Esophagus squamous epithelium (tissue), 5 donors: ENCODE data around the gene TCP11. TPM values are rescaled to one million over a fixed set of nuclear protein-coding genes. Genes with fewer than 3 reads are reported as not detected.

ENCODE experiments used
- DNase-seq: peaks from one replicate; lab custom pipeline; 2025; lab: John Stamatoyannopoulos, UW
- H3K27ac ChIP-seq, 4 donors: fragments of 200-600 bp; sonication (generic); one replicate each; pipeline ENCODE4 v1.5.1; 2016 to 2019; ENCODE audit warnings: mild to moderate bottlenecking in 1 of 4
- H3K27me3 ChIP-seq, 4 donors: fragments of 200-600 bp; sonication (generic); 1 replicate in 3 of 4; 2 replicates in 1 of 4; pipeline versions ENCODE4 v1.5.1 to v1.6.0; 2017 to 2021; ENCODE audit warnings: antibody characterized with exemption in 1 of 4
- H3K36me3 ChIP-seq, 3 donors: fragments of 200-600 bp; sonication (generic); one replicate each; pipeline ENCODE4 v1.5.1; 2016 to 2019
- H3K4me1 ChIP-seq, 3 donors: fragments of 200-600 bp; sonication (generic); one replicate each; pipeline ENCODE4 v1.5.1; 2017 to 2019
- H3K4me3 ChIP-seq, 4 donors: fragments of 200-600 bp; sonication (generic); 1 replicate in 3 of 4; 2 replicates in 1 of 4; pipeline ENCODE4 v1.5.1; 2016 to 2019; ENCODE audit warnings: mild to moderate bottlenecking in 2 of 4, moderate library complexity in 1 of 4
- H3K9me3 ChIP-seq, 3 donors: fragments of 200-600 bp; sonication (generic); one replicate each; pipeline ENCODE4 v1.5.1; 2016 to 2019
- POLR2A ChIP-seq, 4 donors: fragments of 450-650 bp; IDR thresholded peaks; one replicate each; pipeline ENCODE4 v1.6.1; 2017; ENCODE audit warnings: antibody characterized with exemption in 4 of 4, mild to moderate bottlenecking in 4 of 4, moderate library complexity in 3 of 4
- WGBS, 2 donors: methylation state at CpG; one replicate each; pipeline ENCODE4 v1.1.5; 2018; 5-methylcytosine and 5-hydroxymethylcytosine counted together
- intact Hi-C: fragments of 100-400 bp; cut with DNase I; formaldehyde crosslinking; loops from one replicate; pipeline ENCODE4 v1.15.0; 2022
- total RNA-seq, 4 donors: library from RNA; depleted of rRNA; stranded (reverse); fragments of >200 nt; gene quantifications; one replicate each; pipeline ENCODE4 v1.1.0, GENCODE V29; 2016
- TF ChIP-seq, protein P1 (sequence below), 6 experiments: fragments of 450-650 bp in 4 of 6; fragments of 200-600 bp in 2 of 6; sonication (generic) in 2 of 6; IDR thresholded peaks; one replicate each; pipeline ENCODE4 v1.5.1; 2016 to 2019; ENCODE audit warnings: antibody characterized with exemption in 6 of 6, mild to moderate bottlenecking in 4 of 6, moderate library complexity in 4 of 6
- donor health status: DM: yes; HTN: yes; CAD: no.

TCP11 gene
- under 1 TPM in 1 of 4 donors, not detected in 3; 0.64 TPM for total RNA-seq

DNA sequence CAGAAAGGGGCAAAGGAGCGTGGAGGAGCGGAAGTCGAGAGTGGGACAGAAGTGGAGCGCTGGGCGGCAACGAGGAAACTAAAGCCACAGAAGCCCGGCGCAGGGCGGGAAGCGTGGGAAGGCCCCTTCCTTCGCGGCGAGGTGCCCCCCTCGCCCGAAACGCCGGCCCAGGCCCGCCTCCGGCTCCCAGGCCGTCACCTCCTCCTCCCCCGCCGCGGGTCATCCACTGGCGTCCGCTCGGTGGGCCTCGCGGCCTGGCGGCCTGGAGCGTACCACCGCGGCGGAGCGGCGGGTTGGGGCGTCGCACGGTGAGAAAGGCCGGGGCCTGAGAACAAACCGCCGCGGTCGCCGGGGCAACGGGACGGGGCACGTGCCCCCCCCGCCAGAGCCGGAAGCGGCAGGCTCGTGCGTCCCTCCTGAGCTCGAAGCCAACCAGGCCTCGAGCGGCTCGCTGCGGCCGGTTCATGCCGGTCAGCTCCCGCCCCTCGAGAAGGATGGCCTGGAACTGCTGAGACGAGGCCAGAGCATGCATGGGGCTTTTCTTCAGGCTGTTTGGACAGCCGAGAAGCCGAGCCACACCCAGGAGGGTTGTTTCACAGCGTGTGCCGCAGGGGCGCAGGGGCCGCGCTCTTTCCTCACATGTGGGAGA is at the start of gene TCP11:
Gene TCP11 (minus strand): TSS at position 333 of the 649 bp plus-strand sequence. CDS start 469 bp downstream, outside the sequence.
- intact Hi-C loops, result loop anchor here (5.0 kb wide), 1 partner anchor 159 kb away; no protein-coding TSS in a partner anchor
- no peak for DNase-seq
- H3K27ac ChIP-seq, result no peak within 1 kb of the TSS
- TF ChIP-seq, protein P1, sequence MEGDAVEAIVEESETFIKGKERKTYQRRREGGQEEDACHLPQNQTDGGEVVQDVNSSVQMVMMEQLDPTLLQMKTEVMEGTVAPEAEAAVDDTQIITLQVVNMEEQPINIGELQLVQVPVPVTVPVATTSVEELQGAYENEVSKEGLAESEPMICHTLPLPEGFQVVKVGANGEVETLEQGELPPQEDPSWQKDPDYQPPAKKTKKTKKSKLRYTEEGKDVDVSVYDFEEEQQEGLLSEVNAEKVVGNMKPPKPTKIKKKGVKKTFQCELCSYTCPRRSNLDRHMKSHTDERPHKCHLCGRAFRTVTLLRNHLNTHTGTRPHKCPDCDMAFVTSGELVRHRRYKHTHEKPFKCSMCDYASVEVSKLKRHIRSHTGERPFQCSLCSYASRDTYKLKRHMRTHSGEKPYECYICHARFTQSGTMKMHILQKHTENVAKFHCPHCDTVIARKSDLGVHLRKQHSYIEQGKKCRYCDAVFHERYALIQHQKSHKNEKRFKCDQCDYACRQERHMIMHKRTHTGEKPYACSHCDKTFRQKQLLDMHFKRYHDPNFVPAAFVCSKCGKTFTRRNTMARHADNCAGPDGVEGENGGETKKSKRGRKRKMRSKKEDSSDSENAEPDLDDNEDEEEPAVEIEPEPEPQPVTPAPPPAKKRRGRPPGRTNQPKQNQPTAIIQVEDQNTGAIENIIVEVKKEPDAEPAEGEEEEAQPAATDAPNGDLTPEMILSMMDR (IDR thresholded peaks at IDR 0.05), result no peak
- TF ChIP-seq POLR2A (IDR thresholded peaks at IDR 0.05), result no peak
- peak within 1 kb of the TSS; percentile 20 to 63 (median 36) for H3K4me3 ChIP-seq
- peaks cover 0 to 20% (median 13%) of the 10 kb centered on the region in 3 donors for H3K4me1 ChIP-seq
- no peaks in the 10 kb centered on the region for H3K9me3 ChIP-seq
- H3K36me3 ChIP-seq, result no peaks in the 10 kb centered on the region
- WGBS, 2 donors, result 5 to 92% methylated on average over 5 to 16 of the region's 69 CpGs
- H3K27me3 ChIP-seq, result peaks cover 0 to 18% (median 0%) of the 10 kb centered on the region in 4 donors

DNA sequence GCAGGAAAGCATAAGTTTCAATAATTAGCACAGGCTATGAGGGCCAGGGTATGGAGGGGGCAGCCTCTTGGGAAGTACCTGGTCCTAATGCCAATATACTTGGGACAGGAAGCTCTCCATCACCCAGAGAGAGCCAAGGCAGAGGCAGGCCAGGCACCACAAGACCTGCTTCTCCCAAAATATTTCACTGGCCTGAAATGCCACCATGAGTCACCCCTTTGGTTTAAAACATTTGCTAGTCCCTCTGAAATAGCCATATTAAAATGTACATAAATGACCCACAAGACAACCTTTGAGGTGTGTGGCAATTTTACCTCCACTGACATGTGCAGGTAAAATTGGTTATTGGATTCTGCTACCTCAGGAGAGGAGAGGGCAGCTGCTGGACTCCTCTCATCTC is 49.2 kb upstream of the TCP11 start:
- no peak overlapping the region for H3K27ac ChIP-seq
- TF ChIP-seq POLR2A (IDR thresholded peaks at IDR 0.05), result no peak
- TF ChIP-seq, protein P1 (IDR thresholded peaks at IDR 0.05), result no peak
- no peaks in the 10 kb centered on the region for H3K36me3 ChIP-seq
- intact Hi-C loops, result no loop called here
- H3K27me3 ChIP-seq, result no peaks in the 10 kb centered on the region
- DNase-seq, result no peak
- H3K4me1 ChIP-seq, result peaks cover 0 to 28% (median 0%) of the 10 kb centered on the region in 3 donors
- H3K9me3 ChIP-seq, result no peaks in the 10 kb centered on the region
- H3K4me3 ChIP-seq, result no peak overlapping the region

DNA sequence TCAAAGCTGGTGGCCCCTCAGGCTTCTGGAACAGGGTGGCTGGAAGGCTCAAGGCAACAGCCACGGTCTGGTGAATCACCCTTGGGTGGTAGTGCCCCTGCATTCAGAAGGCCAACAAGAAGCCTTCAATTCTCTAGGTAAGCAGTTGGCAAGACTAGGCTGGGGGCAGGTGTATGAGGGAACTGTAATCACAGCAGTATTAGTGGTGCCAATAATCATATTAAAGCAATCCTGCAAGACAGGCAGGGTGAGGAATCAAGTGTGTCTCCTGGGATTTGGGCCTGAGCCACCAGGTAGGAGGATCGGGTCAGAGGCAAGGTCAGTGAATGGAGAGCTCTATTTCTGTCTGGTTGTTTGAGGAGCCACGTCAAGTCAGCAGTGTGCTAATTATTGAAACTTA is 47.7 kb upstream of the TCP11 start:
- no peak for DNase-seq
- TF ChIP-seq, protein P1 (IDR thresholded peaks at IDR 0.05), result no peak
- Histone ChIP-seq H3K4me1 (peaks cover 0 to 35% (median 0%) of the 10 kb centered on the region in 3 donors), H3K27me3 (no peaks in the 10 kb centered on the region), H3K9me3 (no peaks in the 10 kb centered on the region), H3K4me3 (no peak overlapping the region), H3K36me3 (no peaks in the 10 kb centered on the region), H3K27ac (peak overlapping the region in 1 of 4 donors; percentile 7)
- 54 to 70% methylated on average over 2 to 3 of the region's 3 CpGs for WGBS, 2 donors
- intact Hi-C loops, result no loop called here

DNA sequence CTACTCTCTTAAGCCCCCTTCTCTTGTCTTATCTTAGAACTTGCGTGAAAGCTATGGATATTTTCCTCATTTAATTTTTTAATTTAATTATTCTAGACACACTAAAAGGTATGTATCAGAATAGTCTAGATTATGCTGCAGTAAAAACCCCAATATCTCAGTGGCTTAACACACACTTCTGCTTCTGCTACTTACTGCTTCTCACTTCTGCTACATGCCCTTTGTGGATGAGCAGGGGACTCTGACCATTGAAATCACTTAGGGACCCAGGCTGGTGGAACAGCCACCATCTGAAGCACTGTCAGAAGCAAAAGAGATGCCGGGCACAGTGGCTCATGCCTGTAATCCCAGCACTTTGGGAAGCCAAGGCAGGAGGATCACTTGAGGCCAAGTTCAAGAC is 45.4 kb upstream of the TCP11 start:
- DNase-seq, result no peak
- 86 to 97% methylated on average over 1 to 2 of the region's 2 CpGs for WGBS, 2 donors

DNA sequence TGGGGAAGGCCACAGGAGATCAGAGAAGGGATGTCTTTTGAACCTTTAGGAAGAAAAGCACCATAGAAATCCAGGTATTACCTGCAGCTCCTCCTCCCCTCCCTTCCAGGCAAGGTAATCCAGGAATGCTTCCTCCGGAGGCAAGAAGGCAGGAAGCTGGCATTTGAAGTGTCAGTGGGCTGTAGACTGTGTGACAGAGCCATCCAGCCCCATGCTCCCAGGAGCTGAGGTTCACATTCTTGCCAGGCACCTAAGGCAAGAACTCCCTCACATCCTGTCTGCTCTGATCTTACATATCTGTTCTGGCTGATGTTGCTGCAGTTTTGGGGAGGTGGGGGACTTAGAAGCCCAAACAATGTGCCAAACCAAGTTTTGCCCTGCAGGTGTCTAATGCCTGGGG is 44.8 kb upstream of the TCP11 start:
- Histone ChIP-seq H3K27me3 (no peaks in the 10 kb centered on the region), H3K36me3 (no peaks in the 10 kb centered on the region), H3K4me1 (peaks cover 12 to 45% (median 13%) of the 10 kb centered on the region in 3 donors), H3K4me3 (no peak overlapping the region), H3K27ac (no peak overlapping the region), H3K9me3 (no peaks in the 10 kb centered on the region)
- no peak for DNase-seq
- WGBS, 2 donors, result 90% methylated on average over 1 of the region's 1 CpG; no CpG with 5 or more reads in 1 of the 2 donors
- no peak for TF ChIP-seq POLR2A (IDR thresholded peaks at IDR 0.05)
- TF ChIP-seq, protein P1 (IDR thresholded peaks at IDR 0.05), result no peak
- intact Hi-C loops, result no loop called here

More for the DNA sequence above, 45.4 kb upstream of the TCP11 start:
- TF ChIP-seq, protein P1 (IDR thresholded peaks at IDR 0.05), result no peak
- no peak for TF ChIP-seq POLR2A (IDR thresholded peaks at IDR 0.05)
- H3K4me3 ChIP-seq, result no peak overlapping the region
- H3K4me1 ChIP-seq, result peaks cover 8 to 39% (median 8%) of the 10 kb centered on the region in 3 donors
- no peaks in the 10 kb centered on the region for H3K36me3 ChIP-seq
- H3K27ac ChIP-seq, result no peak overlapping the region
- H3K9me3 ChIP-seq, result no peaks in the 10 kb centered on the region
- intact Hi-C loops, result no loop called here
- no peaks in the 10 kb centered on the region for H3K27me3 ChIP-seq
